ENCODE data around the gene BTN1A1. TPM values are rescaled to one million over a fixed set of nuclear protein-coding genes. Genes with fewer than 3 reads are reported as not detected.

BTN1A1 gene
- total RNA-seq, 1 donor from 2014 or later: not detected

DNA sequence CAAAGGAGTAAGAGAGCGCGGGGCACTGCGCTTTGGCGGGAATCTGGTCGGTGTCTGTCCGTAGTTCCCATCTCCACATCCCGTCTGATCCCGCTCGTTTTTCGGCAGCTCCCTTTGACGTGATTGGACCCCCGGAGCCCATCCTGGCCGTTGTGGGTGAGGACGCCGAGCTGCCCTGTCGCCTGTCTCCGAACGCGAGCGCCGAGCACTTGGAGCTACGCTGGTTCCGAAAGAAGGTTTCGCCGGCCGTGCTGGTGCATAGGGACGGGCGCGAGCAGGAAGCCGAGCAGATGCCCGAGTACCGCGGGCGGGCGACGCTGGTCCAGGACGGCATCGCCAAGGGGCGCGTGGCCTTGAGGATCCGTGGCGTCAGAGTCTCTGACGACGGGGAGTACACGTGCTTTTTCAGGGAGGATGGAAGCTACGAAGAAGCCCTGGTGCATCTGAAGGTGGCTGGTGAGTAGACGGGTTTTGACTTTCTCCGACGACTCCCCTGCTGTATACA is 1.4 kb downstream of the BTN1A1 start:
- H3K9me3 Mint-ChIP-seq: no peaks in the 10 kb centered on the region
- Histone ChIP-seq H3F3A (ENCODE audit: low read depth) (no peaks in the 10 kb centered on the region), H3K4me3 (peak overlapping the region; percentile 45), H3K27ac (no peak overlapping the region), H3K9me3 (ENCODE audit: low read depth) (no peaks in the 10 kb centered on the region), H4K20me1 (ENCODE audit: low read depth) (no peaks in the 10 kb centered on the region), H2AFZ (replicated peaks) (peak overlapping the region; percentile 97), H3K27me3 (peaks cover 63% of the 10 kb centered on the region), H3K4me1 (peaks cover 14% of the 10 kb centered on the region), H3K36me3 (no peaks in the 10 kb centered on the region), H3K9ac (no peak overlapping the region), H3K79me2 (ENCODE audit: low read depth) (no peaks in the 10 kb centered on the region), H3K4me2 (peak overlapping the region; percentile 84)
- H3K36me3 Mint-ChIP-seq: no peaks in the 10 kb centered on the region
- H3K4me3 Mint-ChIP-seq: peak overlapping the region; percentile 80
- peak; percentile 75 for TF ChIP-seq EZH2phosphoT487 (IDR thresholded peaks at IDR 0.05)
- peak; percentile 94 for TF ChIP-seq EZH2 (IDR thresholded peaks at IDR 0.05)
- TF ChIP-seq, protein P1, sequence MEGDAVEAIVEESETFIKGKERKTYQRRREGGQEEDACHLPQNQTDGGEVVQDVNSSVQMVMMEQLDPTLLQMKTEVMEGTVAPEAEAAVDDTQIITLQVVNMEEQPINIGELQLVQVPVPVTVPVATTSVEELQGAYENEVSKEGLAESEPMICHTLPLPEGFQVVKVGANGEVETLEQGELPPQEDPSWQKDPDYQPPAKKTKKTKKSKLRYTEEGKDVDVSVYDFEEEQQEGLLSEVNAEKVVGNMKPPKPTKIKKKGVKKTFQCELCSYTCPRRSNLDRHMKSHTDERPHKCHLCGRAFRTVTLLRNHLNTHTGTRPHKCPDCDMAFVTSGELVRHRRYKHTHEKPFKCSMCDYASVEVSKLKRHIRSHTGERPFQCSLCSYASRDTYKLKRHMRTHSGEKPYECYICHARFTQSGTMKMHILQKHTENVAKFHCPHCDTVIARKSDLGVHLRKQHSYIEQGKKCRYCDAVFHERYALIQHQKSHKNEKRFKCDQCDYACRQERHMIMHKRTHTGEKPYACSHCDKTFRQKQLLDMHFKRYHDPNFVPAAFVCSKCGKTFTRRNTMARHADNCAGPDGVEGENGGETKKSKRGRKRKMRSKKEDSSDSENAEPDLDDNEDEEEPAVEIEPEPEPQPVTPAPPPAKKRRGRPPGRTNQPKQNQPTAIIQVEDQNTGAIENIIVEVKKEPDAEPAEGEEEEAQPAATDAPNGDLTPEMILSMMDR (IDR thresholded peaks at IDR 0.05): no peak
- peaks cover 29% of the 10 kb centered on the region for H3K27me3 Mint-ChIP-seq (ENCODE audit: insufficient read depth, low read depth)
- H3K4me1 Mint-ChIP-seq: peaks cover 8% of the 10 kb centered on the region
- no peak overlapping the region for H3K27ac Mint-ChIP-seq
- peak; percentile 66 for DNase-seq (ENCODE audit: low spot score)

DNA sequence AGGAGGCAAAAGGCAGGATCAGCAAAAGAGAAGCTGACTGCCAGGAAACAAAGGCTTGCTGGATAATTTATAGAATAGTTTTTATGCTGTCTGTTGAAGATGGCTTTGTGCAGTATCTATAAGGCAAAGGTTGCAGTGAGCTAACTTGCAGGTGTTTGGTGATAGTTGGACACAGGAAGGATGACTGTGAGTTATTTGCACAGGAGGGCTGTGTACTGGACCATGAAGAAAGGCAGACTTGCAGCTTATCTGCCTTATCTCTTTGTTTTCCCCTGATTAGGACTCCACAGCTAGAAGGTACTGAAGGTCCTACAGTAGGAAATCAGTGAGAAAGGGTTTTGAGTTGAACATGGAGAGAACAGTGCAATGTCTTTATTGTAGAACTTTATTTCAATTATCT is 2.1 kb downstream of the BTN1A1 start:
- Histone ChIP-seq H2AFZ (replicated peaks) (no peak overlapping the region), H3K9ac (no peak overlapping the region), H3K4me2 (peak overlapping the region; percentile 84), H3K4me3 (peak overlapping the region; percentile 45), H3K4me1 (peaks cover 14% of the 10 kb centered on the region), H3K27ac (no peak overlapping the region), H3K79me2 (ENCODE audit: low read depth) (no peaks in the 10 kb centered on the region), H3F3A (ENCODE audit: low read depth) (no peaks in the 10 kb centered on the region), H3K27me3 (peaks cover 63% of the 10 kb centered on the region), H3K9me3 (ENCODE audit: low read depth) (no peaks in the 10 kb centered on the region), H3K36me3 (no peaks in the 10 kb centered on the region), H4K20me1 (ENCODE audit: low read depth) (no peaks in the 10 kb centered on the region)
- no peak overlapping the region for H3K27ac Mint-ChIP-seq
- no peaks in the 10 kb centered on the region for H3K9me3 Mint-ChIP-seq
- H3K36me3 Mint-ChIP-seq: no peaks in the 10 kb centered on the region
- peaks cover 8% of the 10 kb centered on the region for H3K4me1 Mint-ChIP-seq
- DNase-seq (ENCODE audit: low spot score): peak; percentile 4
- peak overlapping the region; percentile 80 for H3K4me3 Mint-ChIP-seq
- TF ChIP-seq, protein P1 (IDR thresholded peaks at IDR 0.05): no peak
- TF ChIP-seq EZH2 (IDR thresholded peaks at IDR 0.05) (no peak), EZH2phosphoT487 (IDR thresholded peaks at IDR 0.05) (no peak)
- H3K27me3 Mint-ChIP-seq (ENCODE audit: insufficient read depth, low read depth): peaks cover 29% of the 10 kb centered on the region

DNA sequence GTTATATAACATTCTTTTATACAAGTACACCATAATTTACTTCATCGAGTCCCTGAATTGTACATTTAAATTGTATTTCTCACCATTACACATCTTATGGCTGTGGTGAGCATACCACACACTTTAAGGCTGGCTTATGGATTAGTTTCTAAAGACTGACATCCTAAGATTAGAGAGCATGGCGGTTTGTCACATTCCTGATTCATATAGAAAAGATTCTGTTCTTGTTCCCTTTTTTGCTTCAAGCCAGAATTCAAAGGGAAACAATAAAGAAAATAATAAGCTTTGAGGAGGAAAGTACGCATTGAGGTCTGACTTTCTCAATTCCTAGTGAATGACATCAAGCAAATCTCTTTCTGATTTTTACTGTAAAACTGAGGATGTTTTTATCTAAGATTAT is 2.5 kb downstream of the BTN1A1 start:
- TF ChIP-seq EZH2 (IDR thresholded peaks at IDR 0.05) (no peak), EZH2phosphoT487 (IDR thresholded peaks at IDR 0.05) (no peak)
- TF ChIP-seq, protein P1 (IDR thresholded peaks at IDR 0.05): no peak

More for the DNA sequence above, 2.5 kb downstream of the BTN1A1 start:
- Histone ChIP-seq H3K4me1 (peaks cover 14% of the 10 kb centered on the region), H3K9ac (no peak overlapping the region), H4K20me1 (ENCODE audit: low read depth) (no peaks in the 10 kb centered on the region), H3K27ac (no peak overlapping the region), H3K79me2 (ENCODE audit: low read depth) (no peaks in the 10 kb centered on the region), H3F3A (ENCODE audit: low read depth) (no peaks in the 10 kb centered on the region), H3K36me3 (no peaks in the 10 kb centered on the region), H3K4me3 (no peak overlapping the region), H2AFZ (replicated peaks) (no peak overlapping the region), H3K27me3 (peaks cover 63% of the 10 kb centered on the region), H3K4me2 (no peak overlapping the region), H3K9me3 (ENCODE audit: low read depth) (no peaks in the 10 kb centered on the region)
- no peaks in the 10 kb centered on the region for H3K9me3 Mint-ChIP-seq
- DNase-seq (ENCODE audit: low spot score): no peak
- H3K4me1 Mint-ChIP-seq: peaks cover 8% of the 10 kb centered on the region
- H3K27ac Mint-ChIP-seq: no peak overlapping the region
- no peaks in the 10 kb centered on the region for H3K36me3 Mint-ChIP-seq
- H3K4me3 Mint-ChIP-seq: no peak overlapping the region
- H3K27me3 Mint-ChIP-seq (ENCODE audit: insufficient read depth, low read depth): peaks cover 29% of the 10 kb centered on the region
